Medulla oblongata (tissue), 1 donor: ENCODE data around the gene HOMER1.
"Not testable (repeated sequence)": the region's sequence is repeated elsewhere in the genome, so short reads cannot be mapped to it uniquely, and the experiment has no call there.

Experiments
- DNase-seq: peaks from one replicate; pipeline ENCODE4 v3.0.0-alpha.2; 2015; ENCODE audit errors: extremely low spot score

HOMER1 gene

DNA sequence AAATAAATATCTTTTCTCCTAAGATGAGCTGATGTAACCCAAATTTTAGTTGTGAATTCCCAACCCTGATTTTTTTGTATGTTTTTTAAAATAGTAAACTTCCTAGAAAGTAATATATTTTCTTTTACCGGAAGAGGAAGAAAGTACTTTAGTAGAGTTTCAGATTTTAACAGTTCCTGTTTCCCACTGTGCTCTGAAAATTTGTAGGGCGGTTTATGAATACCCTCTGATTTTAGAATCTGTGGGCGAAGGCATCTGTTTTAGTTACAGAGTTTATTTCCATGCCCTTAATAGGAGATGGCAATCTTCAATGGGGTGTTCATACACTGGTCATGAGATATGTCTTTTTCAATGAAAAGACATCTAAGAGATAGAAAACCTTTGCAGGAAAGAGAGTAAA is 3.7 kb upstream of the HOMER1 start:
- no peak for DNase-seq

DNA sequence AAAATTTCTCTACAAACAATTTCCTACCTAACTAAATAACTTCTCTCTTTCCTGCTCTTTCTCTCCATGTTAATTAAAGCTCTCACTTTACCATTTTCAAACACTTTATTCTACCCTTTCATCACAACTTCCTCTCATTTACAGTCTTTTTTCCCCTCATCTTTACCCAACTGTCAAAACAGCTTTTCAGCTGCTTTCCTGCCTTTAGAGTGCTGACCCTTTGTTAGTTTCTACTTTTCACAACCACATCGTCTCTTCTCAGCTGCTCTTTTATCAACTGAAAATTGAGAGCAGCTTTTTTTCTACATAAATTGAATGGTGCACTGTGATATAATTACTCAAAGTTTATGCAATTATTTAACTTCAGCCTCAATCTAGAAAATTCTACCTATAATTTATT is 3.1 kb upstream of the HOMER1 start:
- DNase-seq, result no peak

DNA sequence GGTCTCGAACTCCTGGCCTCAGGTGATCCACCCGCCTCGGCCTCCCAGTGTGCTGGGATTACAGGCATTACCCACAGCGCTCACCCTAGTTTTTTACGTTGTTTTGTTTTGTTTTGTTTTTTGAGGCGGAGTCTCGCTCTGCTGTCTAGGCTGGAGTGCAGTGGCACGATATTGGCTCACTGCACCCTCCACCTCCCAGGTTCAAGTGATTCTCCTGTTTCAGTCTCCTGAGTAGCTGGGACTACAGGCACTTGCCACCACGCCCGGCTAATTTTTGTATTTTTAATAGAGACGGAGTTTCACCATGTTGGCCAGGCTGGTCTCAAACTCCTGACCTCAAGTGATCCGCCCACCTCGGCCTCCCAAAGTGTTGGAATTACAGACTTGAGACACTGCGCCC is 2.4 kb upstream of the HOMER1 start:
- DNase-seq, result not testable (repeated sequence)

DNA sequence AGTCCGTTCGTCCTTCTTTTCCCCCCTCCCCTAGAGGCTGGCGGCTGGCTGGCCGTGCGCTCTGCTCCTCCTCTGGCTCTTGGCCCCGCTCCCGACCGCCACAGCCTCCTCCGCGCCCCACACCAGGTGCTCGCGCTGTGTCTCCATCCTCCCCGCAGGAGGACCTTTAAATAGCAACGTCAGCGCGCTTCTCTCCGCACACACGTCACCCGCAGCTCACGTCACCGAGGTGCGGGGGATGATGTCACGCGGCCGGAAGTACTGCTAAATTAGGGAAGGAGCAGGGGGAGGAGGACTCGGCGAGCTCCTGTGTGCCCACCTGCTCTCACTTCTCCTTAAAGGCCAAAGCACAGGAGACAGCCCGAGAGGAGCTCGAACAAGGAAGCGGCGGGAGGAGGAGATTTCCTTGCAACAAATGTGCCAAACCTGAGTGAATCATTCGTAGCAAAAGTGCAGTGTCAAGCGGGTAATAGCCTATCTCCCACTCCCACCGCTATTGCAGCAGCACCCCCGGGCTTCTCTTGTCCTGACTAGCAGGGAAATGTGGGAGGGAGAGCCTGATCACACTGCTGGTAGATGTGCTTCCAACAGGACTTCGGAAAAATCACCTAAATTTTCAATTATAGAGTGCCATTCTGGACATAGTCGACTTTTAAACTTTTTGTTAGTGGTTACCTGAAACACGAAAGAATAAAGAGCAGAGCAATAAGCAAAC is 614 bp upstream of the HOMER1 start:
- peak; percentile 94 for DNase-seq

DNA sequence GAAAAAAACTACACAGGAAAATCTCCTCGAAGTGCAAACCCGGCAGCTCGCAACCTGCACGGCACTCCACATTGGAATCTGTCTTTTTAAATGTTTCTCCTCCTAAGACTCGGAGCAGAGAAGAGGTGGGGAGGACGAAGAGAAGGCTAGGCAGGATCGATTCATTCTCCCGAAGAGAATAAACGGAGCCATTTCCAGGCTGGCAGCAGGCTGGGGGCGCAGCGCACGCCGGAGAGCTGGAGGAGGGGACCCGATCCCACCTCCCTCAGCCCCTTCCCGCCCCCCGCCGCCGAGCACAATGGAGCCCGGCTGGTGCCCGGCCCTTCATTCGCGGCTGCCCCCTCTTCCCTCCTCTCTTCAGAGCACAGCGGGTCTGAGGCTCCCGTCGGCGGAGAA is 628 bp downstream of the HOMER1 start:
- no peak for DNase-seq

DNA sequence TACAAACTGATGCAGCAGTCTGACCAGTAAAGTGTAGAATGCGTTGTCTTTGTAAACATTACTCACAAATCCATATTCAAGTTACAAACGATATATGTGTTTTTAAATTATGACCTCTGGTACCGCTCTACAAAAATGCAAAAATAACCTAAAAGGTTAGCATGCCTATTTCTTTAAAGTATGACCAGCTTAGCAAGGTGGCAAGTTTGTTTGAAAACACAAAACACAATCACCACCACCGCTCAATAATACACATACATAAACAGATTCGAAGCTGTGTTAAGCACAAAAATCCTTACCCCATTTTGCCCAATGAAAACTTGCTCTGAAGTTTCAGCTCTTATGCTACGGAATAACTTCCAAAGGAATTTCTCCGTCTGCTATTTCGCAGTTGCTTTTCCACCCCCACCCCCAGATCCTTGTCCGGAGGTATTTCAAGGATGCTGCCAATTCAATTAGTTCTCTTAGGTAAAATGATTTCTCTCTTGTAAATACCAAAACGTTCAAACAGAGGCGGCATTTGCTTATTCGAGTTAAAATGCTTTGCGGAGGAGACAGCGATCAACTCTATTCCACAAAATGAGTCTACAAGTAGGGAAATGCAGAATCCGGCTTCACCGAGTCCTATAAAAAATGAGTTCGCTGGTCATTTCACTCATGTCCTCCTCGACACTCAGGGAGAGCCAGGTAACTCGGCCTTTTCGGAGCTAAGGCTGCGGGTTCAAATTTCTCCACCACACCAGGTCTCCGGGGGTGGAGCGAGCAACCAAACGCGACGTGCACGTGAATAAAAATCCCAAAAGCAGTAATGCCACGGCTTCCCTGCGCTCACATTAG is 1.2 kb downstream of the HOMER1 start:
- DNase-seq, result peak; percentile 40

DNA sequence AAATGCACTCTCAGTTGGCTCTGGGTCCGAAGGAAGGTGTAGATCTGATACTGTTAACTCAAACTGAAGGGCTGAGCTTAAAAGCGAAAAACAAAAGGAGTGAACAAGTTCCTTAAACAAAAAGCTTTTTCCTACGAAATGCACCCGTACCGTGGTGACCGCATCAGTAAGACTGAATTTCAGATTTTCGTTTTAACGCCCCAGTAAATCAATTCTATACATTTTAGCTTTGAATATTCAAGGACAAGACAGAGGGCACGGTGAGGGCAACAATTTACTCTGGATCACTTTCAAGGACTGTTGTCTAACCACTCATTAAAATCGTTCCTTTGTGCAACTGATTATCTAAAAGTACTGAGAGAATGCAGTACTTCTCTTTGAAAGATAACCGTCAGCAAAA is 1.9 kb downstream of the HOMER1 start:
- DNase-seq, result peak; percentile 13

DNA sequence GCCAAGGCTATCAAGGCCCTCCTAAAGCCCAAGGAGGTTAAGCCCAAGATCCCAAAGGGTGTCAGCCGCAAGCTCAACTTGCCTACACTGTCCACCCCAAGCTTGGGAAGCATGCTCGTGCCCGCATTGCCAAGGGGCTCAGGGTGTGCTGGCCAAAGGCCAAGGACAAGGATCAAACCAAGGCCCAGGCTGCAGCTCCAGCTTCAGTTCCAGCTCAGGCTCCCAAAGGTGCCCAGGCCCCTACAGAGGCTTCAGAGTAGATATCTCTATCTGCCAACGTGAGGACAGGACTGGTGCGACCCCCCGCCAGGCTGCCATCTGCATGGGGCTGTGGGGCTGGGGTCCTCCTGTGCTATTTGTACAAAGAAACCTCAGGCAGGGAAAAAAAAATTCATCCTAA is 3.3 kb downstream of the HOMER1 start:
- DNase-seq, result no peak

DNA sequence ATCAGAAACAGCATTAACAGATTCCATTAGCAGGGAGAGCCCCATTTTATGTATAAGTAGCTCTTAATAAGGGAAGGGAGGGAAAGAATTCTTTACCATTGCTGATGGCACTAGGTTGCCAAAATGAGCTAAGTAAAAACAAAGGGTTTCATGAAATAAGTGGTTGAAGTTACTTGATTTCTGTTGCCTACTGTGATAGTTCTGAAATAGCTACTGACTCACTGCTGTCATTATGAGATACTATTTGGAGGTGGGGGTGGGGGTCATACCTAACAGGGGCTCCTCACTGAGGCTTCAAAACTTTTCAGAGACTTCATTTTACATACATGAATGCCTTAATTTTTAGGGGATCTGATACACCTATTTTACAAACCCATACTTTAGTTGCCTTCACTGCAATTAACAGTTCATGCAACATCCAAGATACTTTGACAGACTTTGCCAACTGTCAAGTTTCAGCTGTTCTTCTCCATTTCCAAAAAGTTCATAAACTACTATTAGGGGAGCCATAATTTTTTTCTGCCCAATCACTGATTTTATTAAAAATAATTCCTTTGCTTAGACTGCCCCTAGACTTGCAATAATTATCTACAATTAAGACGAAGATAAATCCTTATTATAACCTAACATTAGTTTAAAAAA is 4.6 kb downstream of the HOMER1 start:
- DNase-seq, result no peak

DNA sequence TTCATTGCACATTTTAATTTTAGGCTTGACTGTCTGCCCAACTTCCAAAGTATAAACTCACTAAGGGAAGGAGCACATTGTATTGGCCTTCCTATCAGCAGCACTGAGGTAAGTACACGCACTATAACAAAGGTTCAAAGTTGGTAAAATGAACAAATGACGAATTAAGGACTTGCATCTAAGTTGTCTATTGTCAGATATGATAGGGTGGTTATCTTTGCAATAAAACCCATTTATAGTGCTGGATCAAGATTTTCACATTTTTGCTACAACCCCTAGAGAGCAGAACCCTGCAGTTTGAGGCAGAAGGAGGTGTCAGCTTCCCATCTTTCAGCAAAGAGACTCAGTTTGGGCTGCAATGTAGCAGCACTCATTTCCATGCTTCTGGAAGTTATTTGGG is 5.1 kb downstream of the HOMER1 start:
- DNase-seq, result no peak

DNA sequence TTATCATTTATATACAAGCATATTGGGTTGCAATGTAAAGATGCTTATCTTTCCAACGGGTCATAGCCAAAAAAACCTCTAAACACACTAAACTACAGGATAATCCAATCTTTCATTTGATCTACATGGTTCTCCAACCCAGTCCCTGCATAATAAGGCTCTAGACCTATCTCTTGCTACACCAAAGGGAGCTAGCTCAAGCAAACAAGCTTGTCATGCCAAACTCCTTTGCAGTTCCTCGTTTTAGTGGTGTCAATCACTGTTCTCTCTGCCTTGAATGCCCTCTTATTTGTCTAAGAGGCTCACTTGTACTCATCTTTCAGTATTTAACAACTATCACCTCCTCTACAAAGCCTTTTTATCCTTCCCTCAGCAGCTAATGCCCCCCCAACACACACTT is 5.6 kb downstream of the HOMER1 start:
- DNase-seq, result no peak

DNA sequence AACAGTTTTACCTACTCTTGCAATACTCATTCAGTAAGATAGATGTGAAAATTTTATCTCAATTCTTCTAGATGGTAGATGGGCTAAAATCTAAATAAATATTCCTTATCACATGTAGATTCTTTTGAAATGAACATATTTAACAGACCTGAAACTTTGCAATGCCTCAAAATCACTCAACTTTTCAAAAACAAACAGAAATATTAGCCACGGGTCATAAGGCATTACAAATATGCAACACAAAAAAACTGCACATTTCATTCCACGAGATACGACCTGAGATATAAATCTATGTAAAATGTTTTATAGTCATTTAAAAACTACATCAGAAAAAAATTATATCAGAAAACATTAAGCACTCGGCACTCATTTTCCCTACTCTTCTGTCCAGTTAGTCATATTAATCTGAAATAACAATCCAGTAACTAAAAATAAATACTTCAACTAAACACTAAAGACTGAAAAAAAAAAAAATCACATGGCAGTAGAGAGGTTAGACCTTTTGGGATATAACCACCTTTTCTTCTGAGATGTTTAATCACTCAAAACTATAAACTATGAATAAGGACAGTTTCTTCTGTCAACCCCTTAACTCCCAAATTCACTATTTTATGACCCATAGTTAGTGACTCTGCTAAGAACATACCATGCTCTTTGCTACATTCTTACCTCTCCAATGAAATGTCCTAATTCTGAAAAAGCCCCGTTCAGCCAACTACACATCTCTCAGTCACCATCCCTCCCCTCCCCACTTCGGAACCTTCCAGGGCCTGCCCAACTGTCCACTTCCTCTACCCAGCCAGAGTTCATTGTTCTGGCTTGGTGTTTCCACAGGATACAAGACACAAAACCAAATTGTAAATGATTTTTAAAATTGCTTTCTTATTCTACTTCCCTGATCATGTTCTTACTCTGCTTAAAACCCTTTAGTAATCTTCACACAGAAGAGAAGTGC is 6.4 kb downstream of the HOMER1 start:
- DNase-seq, result no peak

DNA sequence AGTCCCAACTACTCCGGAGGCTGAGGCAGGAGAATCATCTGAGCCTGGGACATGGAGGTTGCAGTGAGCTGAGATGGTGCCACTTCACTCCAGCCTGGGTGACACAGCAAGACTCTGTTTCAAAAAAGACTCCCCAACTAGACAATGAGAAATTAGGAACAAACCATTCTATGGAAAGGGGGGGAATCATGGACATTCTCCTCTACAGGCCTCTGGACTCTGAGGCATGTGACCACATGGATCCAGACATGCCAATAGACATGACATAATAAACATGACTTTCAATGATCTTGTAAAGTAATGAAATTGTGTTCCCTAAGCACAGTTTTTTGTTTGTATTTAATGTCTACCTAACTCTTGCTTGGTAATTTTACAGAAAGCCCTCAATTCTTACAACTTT is 8.8 kb downstream of the HOMER1 start:
- no peak for DNase-seq

DNA sequence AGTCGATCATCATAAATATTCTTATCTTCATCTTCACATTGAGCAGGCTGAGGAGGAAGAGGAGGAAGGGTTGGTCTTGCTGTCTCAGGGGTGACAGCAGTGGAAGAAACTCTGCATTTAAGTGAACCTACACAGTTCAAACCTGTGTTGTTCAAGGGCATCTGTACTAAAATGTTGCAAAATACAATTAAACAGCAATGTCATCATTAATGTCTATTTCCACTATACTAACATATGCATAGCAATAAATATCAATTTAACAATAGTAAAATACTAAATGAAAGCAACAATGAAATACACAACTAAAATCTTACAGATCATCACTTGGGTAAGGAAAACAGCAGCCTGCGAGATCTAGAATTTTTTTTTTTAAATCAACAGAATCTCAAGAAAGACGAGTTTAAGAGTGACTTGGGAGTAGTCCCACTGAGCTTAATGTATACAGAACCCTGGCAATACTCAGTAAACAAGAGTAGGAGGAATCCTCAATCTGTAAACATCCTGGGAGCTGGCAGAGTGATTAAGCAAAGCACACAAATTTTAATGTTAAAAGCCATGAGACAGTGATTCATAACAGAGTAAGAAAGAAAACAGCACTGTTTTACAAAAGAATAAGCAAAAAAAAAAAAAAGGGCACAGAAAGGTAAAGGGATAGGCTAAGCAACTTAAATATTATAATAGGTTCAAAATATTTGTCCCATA is 10.0 kb downstream of the HOMER1 start:
- no peak for DNase-seq

DNA sequence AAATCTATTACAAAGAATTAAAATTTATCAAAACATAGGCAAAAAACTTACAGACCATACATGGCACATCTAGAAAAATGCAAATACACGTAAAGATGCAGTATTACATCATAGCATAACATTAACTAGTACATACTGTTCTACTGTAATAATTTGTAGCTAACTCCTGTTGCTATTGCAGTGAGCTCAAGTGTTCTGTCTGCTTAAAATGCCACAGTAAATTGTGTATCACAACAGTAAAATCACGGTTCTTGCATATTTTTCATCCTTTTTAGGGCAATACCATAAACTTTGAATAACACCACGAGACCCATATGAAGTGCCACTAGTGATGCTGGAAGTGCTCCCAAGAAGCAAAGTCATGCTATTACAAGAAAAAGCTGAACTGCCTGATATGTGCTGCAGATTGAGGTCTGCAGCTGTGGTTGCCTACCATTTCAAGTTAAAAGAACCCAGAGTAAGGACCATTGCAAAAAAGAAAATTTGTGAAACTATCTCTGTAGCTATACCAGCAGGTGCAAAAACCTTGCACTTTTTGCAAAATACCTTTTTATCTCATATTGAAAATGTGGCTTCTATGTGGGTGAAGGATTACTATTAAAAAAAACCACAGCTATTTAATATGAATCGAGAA is 14.2 kb downstream of the HOMER1 start:
- no peak for DNase-seq

DNA sequence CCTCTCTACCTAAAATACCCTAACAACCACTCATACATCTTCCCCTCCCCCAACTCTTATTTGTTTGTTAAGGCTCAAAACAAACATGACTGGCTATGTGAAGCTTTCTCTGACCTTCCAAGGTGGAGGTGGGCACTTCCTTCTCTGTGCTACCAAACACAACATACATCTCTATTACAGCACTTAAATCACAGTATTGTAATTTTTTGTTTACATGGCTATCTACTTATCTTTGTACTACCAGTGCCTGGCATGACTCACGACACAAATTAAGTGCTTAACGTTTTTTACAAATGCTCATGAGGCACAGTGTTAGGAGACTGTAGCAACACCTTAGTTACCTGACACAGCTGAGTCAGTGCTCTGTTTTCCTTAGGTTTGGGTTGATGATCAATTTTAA is 18.6 kb downstream of the HOMER1 start:
- DNase-seq, result no peak

DNA sequence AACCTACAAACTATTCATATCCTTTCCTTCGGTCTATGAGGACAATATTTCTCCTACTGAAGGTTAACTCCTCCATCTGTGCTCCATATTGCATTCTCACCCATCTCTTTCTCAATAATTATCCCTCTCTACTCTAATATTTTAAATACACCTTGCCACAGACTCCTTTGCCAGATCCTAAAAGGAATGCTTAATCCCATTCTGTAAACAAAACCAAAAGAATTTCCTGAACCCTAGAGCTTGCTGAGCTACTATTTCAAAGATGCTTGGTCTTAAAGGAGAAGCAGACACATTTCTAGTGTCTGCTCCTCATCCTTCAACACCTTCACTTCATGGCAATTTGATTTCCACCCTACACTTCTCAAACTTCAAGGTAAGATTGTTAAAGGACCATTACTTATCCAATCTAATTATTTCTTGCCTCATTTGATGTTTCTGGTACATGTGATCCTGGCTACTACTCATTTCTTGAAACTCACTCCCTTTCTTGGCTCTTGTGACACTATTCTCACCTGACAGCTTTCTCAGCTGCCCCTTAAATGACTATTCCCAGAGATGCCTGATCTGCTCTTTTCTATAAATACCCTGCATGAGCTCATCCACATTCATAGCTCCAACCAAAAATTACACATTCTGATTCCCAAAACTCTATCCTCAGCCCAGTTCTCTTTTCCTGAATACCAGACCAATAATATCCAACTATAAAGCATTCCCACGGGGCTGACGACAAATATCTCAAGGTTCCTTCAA is 20.2 kb downstream of the HOMER1 start:
- no peak for DNase-seq

DNA sequence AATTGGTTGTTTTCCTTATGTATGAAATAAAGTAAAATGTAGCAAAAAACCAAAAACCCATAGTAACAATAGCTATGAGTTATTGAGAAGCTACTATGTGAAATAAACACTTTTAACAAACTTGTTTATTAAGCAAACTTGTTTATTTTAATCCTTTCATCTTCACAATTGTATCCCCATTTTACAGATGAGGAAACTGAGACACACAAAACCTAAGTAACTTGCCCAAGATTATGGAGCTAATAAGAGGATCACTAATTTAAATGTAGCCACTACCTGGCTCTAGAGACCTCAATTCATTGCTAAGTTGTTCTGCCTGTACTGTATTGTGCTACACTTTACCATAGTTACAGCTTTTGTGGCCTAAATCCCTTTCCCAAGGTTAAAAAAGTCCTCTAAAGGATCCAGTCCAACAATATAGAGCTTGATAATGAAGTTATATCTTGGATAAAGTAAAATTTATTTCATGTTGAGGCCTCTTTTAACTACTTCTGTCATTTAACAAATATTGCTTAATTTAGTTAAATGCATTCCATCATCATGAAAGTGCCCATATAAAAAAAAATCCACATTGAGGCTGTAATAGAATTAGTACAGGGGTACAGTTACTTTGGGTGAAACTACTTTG is 22.1 kb downstream of the HOMER1 start:
- DNase-seq, result no peak

DNA sequence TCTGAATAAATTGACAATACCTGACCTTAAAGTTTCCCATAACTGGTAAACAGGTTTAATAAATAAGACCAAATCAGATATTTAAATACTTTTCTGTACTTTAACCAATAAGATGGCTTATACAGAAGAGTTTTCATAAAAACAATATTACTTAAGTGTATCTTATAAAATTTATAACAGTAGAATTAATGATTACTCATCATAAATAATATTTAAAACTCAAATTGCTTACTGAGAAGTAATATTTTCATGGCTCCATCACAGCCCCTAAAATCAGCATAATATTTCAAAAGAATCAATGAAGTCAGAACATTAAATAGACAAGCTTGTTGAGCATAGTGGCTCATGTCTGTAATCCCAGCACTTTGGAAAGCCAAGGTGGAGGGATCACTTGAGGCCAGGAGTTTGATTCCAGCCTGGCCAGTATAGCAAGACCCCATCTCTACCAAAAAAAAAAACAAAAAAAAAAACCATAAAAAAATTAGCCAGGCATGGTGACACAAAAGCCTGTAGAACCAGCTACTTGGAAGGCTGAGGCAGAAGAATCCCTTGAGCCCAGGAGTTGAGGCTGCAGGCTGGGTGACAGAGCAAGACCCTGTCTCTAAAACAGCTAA is 23.5 kb downstream of the HOMER1 start:
- DNase-seq, result no peak
